H1 (cell line): ENCODE data around the gene DAG1. TPM values are rescaled to one million over a fixed set of nuclear protein-coding genes. Genes with fewer than 3 reads are reported as not detected.

Source experiments
- CTCF ChIA-PET: fragments of 300-600 bp; sonication (Branson Sonifier 250); formaldehyde crosslinking; loops from one replicate; lab custom pipeline; 2021; ENCODE audit not compliant: partially characterized antibody; lab: Charles Lee
- POLR2A ChIA-PET: fragments of 300-600 bp; sonication (Branson Sonifier 250); formaldehyde crosslinking; loops from one replicate; lab custom pipeline; 2021; ENCODE audit warnings: inconsistent platforms; ENCODE audit not compliant: partially characterized antibody; lab: Charles Lee
- DNase-seq, 2 experiments: peaks; one replicate each; pipeline versions ENCODE4 v3.0.0 to v3.0.0-alpha.2; 2010 to 2022; ENCODE audit warnings: low spot score in 2 of 2, low read depth in 1 of 2, mixed read lengths in 1 of 2
- FAIRE-seq: peaks from 2 replicates; lab custom pipeline; 2011; peaks lifted over from hg19 to GRCh38; lab: Jason Lieb, UNC
- H2AFZ ChIP-seq: 2 replicates; pipeline ENCODE4 v1.8.1; 2012; ENCODE audit warnings: low read length, inconsistent platforms
- H2AK5ac ChIP-seq: 2 replicates; pipeline ENCODE4 v1.6.1; 2013; ENCODE audit warnings: low read depth, low read length
- H2BK120ac ChIP-seq: replicated peaks from 2 replicates; pipeline ENCODE3; 2013; ENCODE audit warnings: low read depth, low read length, inconsistent platforms
- H2BK12ac ChIP-seq: 2 replicates; pipeline ENCODE4 v1.6.1; 2013; ENCODE audit warnings: low read depth, low read length
- H2BK15ac ChIP-seq: 2 replicates; pipeline ENCODE4 v1.6.1; 2013; ENCODE audit warnings: low read length
- H2BK20ac ChIP-seq: 2 replicates; pipeline ENCODE4 v1.6.1; 2013; ENCODE audit warnings: low read length
- H2BK5ac ChIP-seq: 2 replicates; pipeline ENCODE4 v1.6.1; 2013; ENCODE audit warnings: low read depth, low read length
- H3K14ac ChIP-seq: 2 replicates; pipeline ENCODE4 v1.6.1; 2013; ENCODE audit warnings: inconsistent platforms; ENCODE audit not compliant: insufficient read length
- H3K18ac ChIP-seq: 2 replicates; pipeline ENCODE4 v1.6.1; 2013; ENCODE audit warnings: low read length; ENCODE audit errors: extremely low read depth
- H3K23ac ChIP-seq: 2 replicates; pipeline ENCODE4 v1.6.1; 2013; ENCODE audit warnings: inconsistent platforms; ENCODE audit not compliant: insufficient read length
- H3K23me2 ChIP-seq: 2 replicates; pipeline ENCODE4 v1.6.1; 2013; ENCODE audit warnings: low read depth, low read length
- H3K27ac ChIP-seq: 2 replicates; pipeline ENCODE4 v1.6.1; 2011; ENCODE audit warnings: low read depth, low read length, inconsistent platforms
- H3K27me3 ChIP-seq, 4 experiments: replicated peaks in 1 of 4; 1 replicate in 1 of 4; 2 replicates in 3 of 4; pipeline versions ENCODE4 v1.6.1 to v1.8.1; 2011 to 2013; ENCODE audit warnings: low read length in 3 of 4, mild to moderate bottlenecking in 3 of 4, inconsistent platforms in 2 of 4, mixed read lengths in 2 of 4, moderate library complexity in 1 of 4; ENCODE audit not compliant: control insufficient read depth in 3 of 4, insufficient read depth in 3 of 4; ENCODE audit errors: extremely low read depth in 1 of 4
- H3K36me3 ChIP-seq, 4 experiments: 2 replicates each; pipeline versions ENCODE4 v1.6.1 to v1.8.1; 2011 to 2013; ENCODE audit warnings: mild to moderate bottlenecking in 4 of 4, low read length in 3 of 4, moderate library complexity in 2 of 4, control low read depth in 1 of 4, inconsistent platforms in 1 of 4; ENCODE audit not compliant: insufficient read depth in 4 of 4, control insufficient read depth in 2 of 4
- H3K4ac ChIP-seq: replicated peaks from 2 replicates; pipeline ENCODE3; 2013; ENCODE audit warnings: low read length, low read depth, mixed read lengths, inconsistent platforms; ENCODE audit not compliant: insufficient read length
- H3K4me1 ChIP-seq, 4 experiments: replicated peaks in 1 of 4; 1 replicate in 1 of 4; 2 replicates in 3 of 4; pipeline versions ENCODE4 v1.6.1 to v1.8.1; 2011 to 2013; ENCODE audit warnings: low read length in 3 of 4, inconsistent platforms in 2 of 4, mixed read lengths in 1 of 4; ENCODE audit not compliant: insufficient read depth in 4 of 4, control insufficient read depth in 3 of 4
- H3K4me2 ChIP-seq, 2 experiments: 2 replicates each; pipeline versions ENCODE4 v1.6.1 to v1.8.1; 2011 to 2013; ENCODE audit warnings: low read depth in 2 of 2, low read length in 2 of 2, control low read depth in 1 of 2, inconsistent platforms in 1 of 2, mild to moderate bottlenecking in 1 of 2; ENCODE audit not compliant: insufficient read depth in 1 of 2
- H3K4me3 ChIP-seq, 4 experiments: fragments of 200-600, 300-600 bp in 1 of 4; sonication (generic), shearing (Covaris generic), sonication (Bioruptor Twin) in 1 of 4; 2 replicates each; pipeline versions ENCODE4 v1.5.1 to v1.8.1; 2011 to 2016; ENCODE audit warnings: low read length in 4 of 4, low read depth in 3 of 4, control low read depth in 2 of 4, inconsistent platforms in 2 of 4, mild to moderate bottlenecking in 2 of 4, mixed read lengths in 1 of 4, moderate library complexity in 1 of 4; ENCODE audit not compliant: insufficient read depth in 2 of 4; ENCODE audit errors: extremely low read depth in 1 of 4
- H3K56ac ChIP-seq: replicated peaks from 2 replicates; pipeline ENCODE3; 2013; ENCODE audit warnings: low read depth, mild to moderate bottlenecking, mixed read lengths, low read length, inconsistent platforms; ENCODE audit not compliant: insufficient read length
- H3K79me1 ChIP-seq: 2 replicates; pipeline ENCODE4 v1.6.1; 2013; ENCODE audit warnings: low read depth, low read length, control low read depth
- H3K79me2 ChIP-seq, 2 experiments: 2 replicates each; pipeline versions ENCODE4 v1.6.1 to v1.8.1; 2012 to 2013; ENCODE audit warnings: low read length in 2 of 2, mild to moderate bottlenecking in 2 of 2, inconsistent platforms in 1 of 2; ENCODE audit not compliant: insufficient read depth in 2 of 2, control insufficient read depth in 1 of 2
- H3K9ac ChIP-seq, 4 experiments: replicated peaks in 1 of 4; 1 replicate in 1 of 4; 2 replicates in 3 of 4; pipeline versions ENCODE4 v1.6.1 to v1.8.1; 2011 to 2013; ENCODE audit warnings: low read depth in 3 of 4, low read length in 3 of 4, control low read depth in 2 of 4, mild to moderate bottlenecking in 2 of 4, moderate library complexity in 2 of 4, inconsistent platforms in 1 of 4; ENCODE audit errors: extremely low read depth in 1 of 4
- H3K9me3 ChIP-seq, 2 experiments: 2 replicates each; pipeline versions ENCODE4 v1.6.1 to v1.8.1; 2012 to 2013; ENCODE audit warnings: mild to moderate bottlenecking in 2 of 2, moderate library complexity in 2 of 2, control low read depth in 1 of 2, inconsistent platforms in 1 of 2, low read depth in 1 of 2, low read length in 1 of 2, mixed read lengths in 1 of 2; ENCODE audit not compliant: insufficient read depth in 2 of 2
- H4K20me1 ChIP-seq, 2 experiments: replicated peaks in 1 of 2; 2 replicates each; pipeline versions ENCODE3 to v1.8.1; 2011 to 2013; ENCODE audit warnings: inconsistent platforms in 2 of 2, low read length in 2 of 2, mild to moderate bottlenecking in 1 of 2; ENCODE audit not compliant: insufficient read depth in 2 of 2, control insufficient read depth in 1 of 2
- H4K5ac ChIP-seq: 2 replicates; pipeline ENCODE4 v1.6.1; 2013; ENCODE audit warnings: low read length, low read depth, mixed read lengths, inconsistent platforms; ENCODE audit not compliant: insufficient read length
- H4K8ac ChIP-seq: 2 replicates; pipeline ENCODE4 v1.8.0; 2013; ENCODE audit warnings: mild to moderate bottlenecking, moderate library complexity, low read length, inconsistent platforms; ENCODE audit not compliant: insufficient read depth; ENCODE audit errors: extremely low read depth
- H4K91ac ChIP-seq: replicated peaks from 2 replicates; pipeline ENCODE3; 2013; ENCODE audit warnings: low read length, mixed read lengths, inconsistent platforms; ENCODE audit not compliant: insufficient read length
- ATF3 ChIP-seq: IDR thresholded peaks from 2 replicates; pipeline ENCODE4 v1.6.1; 2011; ENCODE audit warnings: low read depth, mild to moderate bottlenecking, low read length; ENCODE audit not compliant: insufficient read depth
- CEBPB ChIP-seq: IDR thresholded peaks from 2 replicates; pipeline ENCODE4 v1.6.1; 2012; ENCODE audit warnings: low read depth, low read length
- CREB1 ChIP-seq: IDR thresholded peaks from 2 replicates; pipeline ENCODE4 v1.6.1; 2012; ENCODE audit warnings: inconsistent platforms
- KDM4A ChIP-seq: IDR thresholded peaks from one replicate; pipeline ENCODE4 v1.7.1; 2012; ENCODE audit warnings: low read depth, mild to moderate bottlenecking, moderate library complexity, low read length, inconsistent platforms; ENCODE audit not compliant: severe bottlenecking
- MAFK ChIP-seq: IDR thresholded peaks from 2 replicates; pipeline ENCODE4 v1.6.1; 2012; ENCODE audit warnings: low read depth, mild to moderate bottlenecking, improper control_type of control experiment, low read length
- PHF8 ChIP-seq: fragments of 200-600 bp; sonication (generic); conservative IDR thresholded peaks from 2 replicates; pipeline ENCODE4 v1.7.1; 2012; ENCODE audit warnings: low read depth, mild to moderate bottlenecking, inconsistent platforms, low read length, moderate library complexity
- POLR2AphosphoS5 ChIP-seq: IDR thresholded peaks from 2 replicates; pipeline ENCODE4 v1.6.1; 2011; ENCODE audit warnings: low read depth, low read length
- RFX5 ChIP-seq: IDR thresholded peaks from 2 replicates; pipeline ENCODE4 v1.6.1; 2011; ENCODE audit warnings: low read depth, low read length, improper control_type of control experiment, borderline replicate concordance
- RXRA ChIP-seq: IDR thresholded peaks from 2 replicates; pipeline ENCODE4 v1.6.1; 2011; ENCODE audit warnings: low read depth, mild to moderate bottlenecking, low read length, moderate library complexity; ENCODE audit not compliant: insufficient read depth
- SIN3A ChIP-seq, 2 experiments: IDR thresholded peaks in 1 of 2; conservative IDR thresholded peaks in 1 of 2; 2 replicates each; pipeline ENCODE4 v1.6.1; 2011 to 2012; ENCODE audit warnings: low read length in 2 of 2, improper control_type of control experiment in 1 of 2, low read depth in 1 of 2, mild to moderate bottlenecking in 1 of 2
- SP1 ChIP-seq: IDR thresholded peaks from 2 replicates; pipeline ENCODE4 v1.6.1; 2011; ENCODE audit warnings: low read depth, low read length
- TBP ChIP-seq: IDR thresholded peaks from 2 replicates; pipeline ENCODE4 v1.6.1; 2011; ENCODE audit warnings: low read depth, low read length, improper control_type of control experiment
- USF2 ChIP-seq: IDR thresholded peaks from 2 replicates; pipeline ENCODE4 v1.6.1; 2011; ENCODE audit warnings: low read length, improper control_type of control experiment
- WGBS, 2 experiments: shearing (Covaris generic) in 1 of 2; methylation state at CpG; one replicate each; pipeline versions ENCODE4 v1.1.6 to v1.1.7; 2013 to 2015; ENCODE audit warnings: low lambda C conversion rate in 2 of 2, mixed read lengths in 2 of 2, inconsistent platforms in 1 of 2, low coverage in 1 of 2, missing lambda C conversion rate in 1 of 2; ENCODE audit not compliant: insufficient replicate concordance in 2 of 2, insufficient coverage in 1 of 2, insufficient read length in 1 of 2; ENCODE audit errors: extremely low coverage in 1 of 2, missing lambda C conversion rate in 1 of 2; 5-methylcytosine and 5-hydroxymethylcytosine counted together
- polyA plus RNA-seq, 7 experiments: library from polyadenylated mRNA; depleted of rRNA in 3 of 7; stranded (reverse) in 5 of 7; unstranded in 2 of 7; fragments of >200 nt in 5 of 7; fragments of 200-250 nt in 2 of 7; gene quantifications; 1 replicate in 5 of 7; 2 replicates in 1 of 7; 4 replicates in 1 of 7; pipeline versions ENCODE4 v1.2.1 to v1.2.3, GENCODE V29; 2011 to 2013; ENCODE audit warnings: missing spikeins in 2 of 7, mixed read lengths in 2 of 7
- total RNA-seq: library from RNA; stranded (reverse); fragmentation: NEBNext Ultra II Directional; extraction: Animal tissue kit (Norgen Biotek cat#: 25700); gene quantifications from 2 replicates; pipeline ENCODE4 v1.2.1, GENCODE V29; 2021

The DAG1 gene
- total and polyA plus RNA-seq, 2 of the 8 experiments (the other 6 are each of a cell fraction or from before 2014, with no cell fraction given): 97.5 to 138 TPM

- H3K9ac ChIP-seq: no peak overlapping the region
- no peaks in the 10 kb centered on the region for H3K23me2 ChIP-seq
- no peak overlapping the region for H2AK5ac ChIP-seq
- H3K79me2 ChIP-seq: peaks cover 0 to 7% of the 10 kb centered on the region in 2 experiments; a peak in 1 of 4 replicates
- peaks cover 9 to 11% of the 10 kb centered on the region in 2 experiments for H4K20me1 ChIP-seq
- no peak overlapping the region for H2BK20ac ChIP-seq
- no peak overlapping the region for H3K4ac ChIP-seq
- H3K18ac ChIP-seq: no peak overlapping the region
- H4K8ac ChIP-seq: no peak overlapping the region
- H2BK15ac ChIP-seq: no peak overlapping the region
- H2BK120ac ChIP-seq: no peak overlapping the region
- no peaks in the 10 kb centered on the region for H3K9me3 ChIP-seq
- no peak overlapping the region for H2BK12ac ChIP-seq
- no peak overlapping the region for H3K4me2 ChIP-seq
- no peak overlapping the region for H2AFZ ChIP-seq
- no peak overlapping the region for H3K27ac ChIP-seq
- no peak overlapping the region for H3K56ac ChIP-seq
- H4K91ac ChIP-seq: no peak overlapping the region
- H3K4me3 ChIP-seq: no peak overlapping the region
- H3K36me3 ChIP-seq: peaks cover 14 to 29% (median 22%) of the 10 kb centered on the region in 4 experiments
- peaks cover 4% of the 10 kb centered on the region; the same call in 1 of the 2 replicates for H3K79me1 ChIP-seq
- ChIA-PET POLR2A (interaction anchor here (1.2 kb wide), 1 partner anchor 138 kb away, joined by 4 read pairs; no protein-coding TSS in a partner anchor), CTCF (interaction anchor here (0.6 to 2.5 kb wide), 5 partner anchors 9 to 410 kb away, joined by 3 to 8 read pairs (median 5); partner anchors contain the start of gene USP19)
- H3K23ac ChIP-seq: no peak overlapping the region
- no peaks in the 10 kb centered on the region for H3K27me3 ChIP-seq
- H2BK5ac ChIP-seq: no peak overlapping the region
- DNase-seq (no peak), FAIRE-seq (no peak)
- WGBS, 2 experiments: 96% methylated on average over 10 of the region's 10 CpGs; no CpG with 5 or more reads in 1 of the 2 experiments
- H3K14ac ChIP-seq: no peak overlapping the region
- H3K4me1 ChIP-seq: peaks cover 0 to 17% (median 5%) of the 10 kb centered on the region in 4 experiments; a peak in 6 of 7 replicates
- H4K5ac ChIP-seq: no peak overlapping the region
- TF ChIP-seq RFX5: no peak
- no peak for TF ChIP-seq MAFK
- TF ChIP-seq TBP: no peak
- TF ChIP-seq CEBPB: no peak
- TF ChIP-seq KDM4A: no peak
- no peak for TF ChIP-seq SP1
- TF ChIP-seq USF2: no peak
- no peak for TF ChIP-seq ATF3
- no peak for TF ChIP-seq CREB1
- TF ChIP-seq POLR2AphosphoS5: no peak
- no peak for TF ChIP-seq PHF8
- TF ChIP-seq RXRA: no peak
- no peak for TF ChIP-seq SIN3A (conservative IDR thresholded peaks at IDR 0.05 in 1 of 2, IDR thresholded peaks at IDR 0.05 in 1 of 2; ENCODE audit: low read depth in 1 of 2, low read length in 2 of 2)
Measured at GRCh38 chr3:49531218-49531617, 61.2 kb downstream of the DAG1 start.
